HEK293T (cell line): ENCODE measurements around the gene SUCLG2.

Experiments
- CTCF ChIA-PET: fragments of 350-600 bp; formaldehyde crosslinking; extraction: SDS; loops from one replicate; lab custom pipeline; 2021; ENCODE audit warnings: antibody characterized with exemption, inconsistent platforms; lab: Yijun Ruan, JAX
- POLR2A ChIA-PET: fragments of 350-600 bp; formaldehyde crosslinking; extraction: SDS; loops from one replicate; lab custom pipeline; 2020; ENCODE audit warnings: antibody characterized with exemption, inconsistent platforms; lab: Yijun Ruan, JAX
- DNase-seq: peaks from one replicate; pipeline ENCODE4 v3.0.0; 2012; ENCODE audit warnings: mixed read lengths; ENCODE audit errors: extremely low spot score
- ARNT ChIP-seq: fragments of 450-650 bp; IDR thresholded peaks from 2 replicates; pipeline ENCODE4 v1.6.1; 2017; ENCODE audit warnings: mild to moderate bottlenecking
- BHLHE40 ChIP-seq: fragments of 450-650 bp; IDR thresholded peaks from 2 replicates; pipeline ENCODE4 v1.6.1; 2016; ENCODE audit warnings: mild to moderate bottlenecking, moderate library complexity, borderline replicate concordance
- CTBP1 ChIP-seq: fragments of 450-650 bp; IDR thresholded peaks from 2 replicates; pipeline ENCODE4 v1.6.1; 2016; ENCODE audit warnings: borderline replicate concordance
- ELF4 ChIP-seq: fragments of 450-650 bp; IDR thresholded peaks from 2 replicates; pipeline ENCODE4 v1.6.1; 2017; ENCODE audit warnings: antibody characterized with exemption
- FOXA1 ChIP-seq: fragments of 450-650 bp; IDR thresholded peaks from 2 replicates; pipeline ENCODE4 v1.6.1; 2016; ENCODE audit warnings: mild to moderate bottlenecking
- FOXK2 ChIP-seq: fragments of 450-650 bp; IDR thresholded peaks from 2 replicates; pipeline ENCODE4 v1.6.1; 2016; ENCODE audit warnings: mild to moderate bottlenecking
- FOXM1 ChIP-seq: fragments of 450-650 bp; IDR thresholded peaks from 2 replicates; pipeline ENCODE4 v1.6.1; 2017; ENCODE audit warnings: mild to moderate bottlenecking, borderline replicate concordance
- HDGF ChIP-seq: fragments of 450-650 bp; IDR thresholded peaks from 2 replicates; pipeline ENCODE4 v1.6.1; 2017; ENCODE audit warnings: antibody characterized with exemption, borderline replicate concordance
- L3MBTL2 ChIP-seq: fragments of 450-650 bp; conservative IDR thresholded peaks from 2 replicates; pipeline ENCODE4 v1.6.1; 2016; ENCODE audit warnings: mild to moderate bottlenecking
- LEF1 ChIP-seq: fragments of 450-650 bp; IDR thresholded peaks from 2 replicates; pipeline ENCODE4 v1.6.1; 2017; ENCODE audit warnings: mild to moderate bottlenecking, borderline replicate concordance
- NFRKB ChIP-seq: fragments of 450-650 bp; IDR thresholded peaks from 2 replicates; pipeline ENCODE4 v1.6.1; 2016; ENCODE audit warnings: mild to moderate bottlenecking, moderate library complexity
- SP1 ChIP-seq: fragments of 450-650 bp; IDR thresholded peaks from 2 replicates; pipeline ENCODE4 v1.6.1; 2017
- SUZ12 ChIP-seq: fragments of 450-650 bp; IDR thresholded peaks from 2 replicates; pipeline ENCODE4 v1.6.1; 2016; ENCODE audit warnings: mild to moderate bottlenecking
- TARDBP ChIP-seq: fragments of 450-650 bp; IDR thresholded peaks from 2 replicates; pipeline ENCODE4 v1.6.1; 2016
- ZNF384 ChIP-seq: fragments of 450-650 bp; IDR thresholded peaks from 2 replicates; pipeline ENCODE4 v1.6.1; 2016
- TF ChIP-seq, protein P1 (sequence below): fragments of 450-650 bp; IDR thresholded peaks from 2 replicates; pipeline ENCODE4 v1.6.1; 2016

SUCLG2 gene

DNA sequence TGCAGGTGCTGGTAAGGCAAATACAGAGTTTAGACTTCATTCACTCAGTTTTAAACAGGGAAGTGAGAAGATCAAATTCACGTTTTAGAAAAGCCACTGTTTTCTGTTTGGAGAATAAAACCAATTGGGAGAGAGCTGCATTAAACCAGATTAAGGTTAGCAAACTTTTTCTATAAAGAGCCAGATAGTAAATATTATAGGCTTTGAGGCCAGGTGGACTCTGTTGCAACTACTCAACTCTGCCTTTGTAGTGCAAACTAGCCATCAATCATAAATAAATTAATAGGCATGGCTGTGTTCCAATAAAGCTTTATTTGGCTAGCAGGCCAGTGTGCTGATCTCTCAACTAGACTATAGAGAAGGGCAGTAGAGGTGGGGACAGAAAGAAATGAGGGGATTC, 33.5 kb downstream of the SUCLG2 start:
- TF ChIP-seq HDGF, result no peak
- TF ChIP-seq ZNF384, result no peak
- TF ChIP-seq SUZ12, result no peak
- no peak for TF ChIP-seq BHLHE40
- TF ChIP-seq FOXA1, result no peak
- TF ChIP-seq CTBP1, result no peak
- no peak for TF ChIP-seq NFRKB
- no peak for TF ChIP-seq FOXM1
- no peak for TF ChIP-seq L3MBTL2
- TF ChIP-seq, protein P1, sequence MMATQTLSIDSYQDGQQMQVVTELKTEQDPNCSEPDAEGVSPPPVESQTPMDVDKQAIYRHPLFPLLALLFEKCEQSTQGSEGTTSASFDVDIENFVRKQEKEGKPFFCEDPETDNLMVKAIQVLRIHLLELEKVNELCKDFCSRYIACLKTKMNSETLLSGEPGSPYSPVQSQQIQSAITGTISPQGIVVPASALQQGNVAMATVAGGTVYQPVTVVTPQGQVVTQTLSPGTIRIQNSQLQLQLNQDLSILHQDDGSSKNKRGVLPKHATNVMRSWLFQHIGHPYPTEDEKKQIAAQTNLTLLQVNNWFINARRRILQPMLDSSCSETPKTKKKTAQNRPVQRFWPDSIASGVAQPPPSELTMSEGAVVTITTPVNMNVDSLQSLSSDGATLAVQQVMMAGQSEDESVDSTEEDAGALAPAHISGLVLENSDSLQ, result no peak
- TF ChIP-seq LEF1, result no peak
- TF ChIP-seq ARNT, result no peak
- no peak for TF ChIP-seq TARDBP
- no peak for TF ChIP-seq ELF4
- no peak for TF ChIP-seq SP1
- ChIA-PET CTCF (interaction anchor here (0.6 kb wide), 1 partner anchor 236 kb away, joined by 3 read pairs; no protein-coding TSS in a partner anchor), POLR2A (no interaction called here)
- DNase-seq, result no peak

DNA sequence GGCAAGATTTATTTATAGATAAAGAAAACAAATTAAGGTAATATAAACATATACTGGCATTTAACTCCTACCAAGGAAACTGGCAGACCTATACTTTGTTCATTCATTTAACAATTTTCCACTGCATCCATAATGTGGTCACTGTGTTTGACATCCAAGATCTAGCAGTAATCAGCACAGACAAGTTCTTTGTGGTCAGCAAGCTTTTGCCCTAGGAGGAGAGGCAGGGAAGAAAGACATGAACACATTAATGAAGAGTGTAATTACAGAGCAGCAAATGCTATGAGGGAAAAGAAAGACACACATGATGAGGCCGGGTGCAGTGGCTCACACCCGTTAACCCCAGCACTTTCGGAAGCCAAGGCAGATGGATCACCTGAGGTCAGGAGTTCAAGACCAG, 34.4 kb downstream of the SUCLG2 start:
- ChIA-PET CTCF (no interaction called here), POLR2A (no interaction called here)
- TF ChIP-seq NFRKB (no peak), HDGF (no peak), SUZ12 (no peak), LEF1 (no peak), TARDBP (no peak), ELF4 (no peak), FOXM1 (no peak), FOXA1 (no peak), BHLHE40 (no peak), SP1 (no peak), FOXK2 (no peak), CTBP1 (no peak), ZNF384 (no peak), ARNT (no peak), L3MBTL2 (no peak)
- TF ChIP-seq, protein P1, result no peak
- DNase-seq, result no peak

DNA sequence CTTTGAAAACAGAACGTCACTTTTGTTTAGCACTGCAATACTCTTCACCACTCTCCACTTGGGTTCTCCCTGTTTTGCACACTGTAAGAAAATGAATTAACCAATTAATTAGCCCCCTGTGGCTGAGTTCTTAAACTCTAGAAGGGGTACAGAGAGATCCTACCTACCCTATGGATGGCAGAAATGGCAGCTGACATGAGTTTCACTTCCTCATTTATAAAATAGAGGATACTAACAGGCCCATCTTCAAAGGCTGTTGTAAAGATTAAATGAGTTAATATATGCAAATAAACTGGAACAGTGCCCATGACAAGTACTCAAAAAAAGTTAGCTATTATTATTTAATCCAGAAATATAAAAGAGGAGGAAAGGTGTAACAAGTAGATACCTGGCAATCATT, 36.9 kb downstream of the SUCLG2 start:
- no peak for DNase-seq
- CTCF ChIA-PET, result no interaction called here
- no peak for TF ChIP-seq SUZ12
- no peak for TF ChIP-seq CTBP1
- POLR2A ChIA-PET, result no interaction called here

DNA sequence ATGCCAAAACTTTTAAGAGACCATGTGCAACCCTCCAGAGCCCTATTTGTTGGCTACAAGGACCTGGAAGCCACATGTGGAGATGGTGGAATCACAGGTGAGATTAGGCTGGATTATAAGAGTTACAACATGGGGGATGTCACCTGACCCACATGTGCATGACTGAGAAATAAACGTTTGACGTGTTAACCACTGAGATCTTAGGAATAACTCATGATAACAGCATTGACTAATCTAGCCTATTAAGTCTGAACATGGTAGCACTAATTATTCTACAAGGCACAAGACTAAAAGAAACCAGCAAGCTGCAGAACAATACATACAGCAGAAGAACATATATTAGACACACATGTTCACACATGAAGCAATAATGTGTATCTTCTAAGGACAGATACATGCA, 38.4 kb downstream of the SUCLG2 start:
- TF ChIP-seq LEF1 (no peak), FOXM1 (no peak), HDGF (no peak), ARNT (no peak), TARDBP (no peak), FOXK2 (no peak), L3MBTL2 (no peak), SUZ12 (no peak), SP1 (no peak), ZNF384 (no peak), FOXA1 (no peak), NFRKB (no peak), CTBP1 (no peak), ELF4 (no peak), BHLHE40 (no peak)
- TF ChIP-seq, protein P1, result no peak
- CTCF ChIA-PET, result no interaction called here
- POLR2A ChIA-PET, result no interaction called here
- no peak for DNase-seq

DNA sequence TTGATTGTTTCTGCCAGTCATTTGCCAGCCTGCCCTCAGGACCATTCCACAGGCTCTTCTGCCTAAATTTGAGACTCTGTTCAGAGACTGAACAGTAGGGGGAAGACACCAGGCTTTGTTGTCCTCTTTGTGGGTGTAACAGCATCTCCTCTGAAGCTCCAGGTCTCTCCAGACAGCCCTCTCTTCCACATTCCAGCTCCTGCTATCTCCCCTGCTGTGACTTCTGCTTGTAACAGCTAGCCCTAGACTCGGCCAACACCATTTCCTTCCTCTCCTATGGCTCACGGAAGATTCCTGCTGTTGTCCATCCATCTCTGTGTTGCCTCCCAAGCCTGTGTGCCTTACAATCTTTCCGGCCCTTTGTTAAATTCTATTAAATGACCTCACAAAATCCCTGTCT, 40.2 kb downstream of the SUCLG2 start:
- ChIA-PET POLR2A (no interaction called here), CTCF (no interaction called here)
- TF ChIP-seq HDGF, result no peak
- no peak for TF ChIP-seq LEF1
- TF ChIP-seq SUZ12, result no peak
- TF ChIP-seq ZNF384, result no peak
- DNase-seq, result no peak

DNA sequence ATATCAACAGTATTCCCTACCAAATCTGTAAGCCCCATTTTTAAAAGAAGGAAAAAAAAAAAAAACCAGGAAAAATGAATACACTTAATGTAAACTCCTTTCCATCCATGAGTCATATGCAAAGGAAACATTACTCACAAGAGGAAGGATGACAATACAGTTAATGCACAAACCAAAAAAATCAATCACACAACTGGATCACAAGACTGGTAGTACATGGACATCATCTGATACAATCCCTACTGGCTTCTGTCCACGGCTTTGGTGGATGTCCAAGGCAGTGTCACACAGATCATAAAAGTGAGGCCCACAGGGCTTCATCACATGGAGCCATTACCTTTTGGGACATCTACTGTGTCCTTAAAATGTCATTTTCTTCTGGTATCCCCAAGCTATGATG, 44.0 kb downstream of the SUCLG2 start:
- DNase-seq, result no peak
- TF ChIP-seq ZNF384 (no peak), HDGF (no peak), FOXA1 (no peak)
- CTCF ChIA-PET, result no interaction called here
- POLR2A ChIA-PET, result no interaction called here

DNA sequence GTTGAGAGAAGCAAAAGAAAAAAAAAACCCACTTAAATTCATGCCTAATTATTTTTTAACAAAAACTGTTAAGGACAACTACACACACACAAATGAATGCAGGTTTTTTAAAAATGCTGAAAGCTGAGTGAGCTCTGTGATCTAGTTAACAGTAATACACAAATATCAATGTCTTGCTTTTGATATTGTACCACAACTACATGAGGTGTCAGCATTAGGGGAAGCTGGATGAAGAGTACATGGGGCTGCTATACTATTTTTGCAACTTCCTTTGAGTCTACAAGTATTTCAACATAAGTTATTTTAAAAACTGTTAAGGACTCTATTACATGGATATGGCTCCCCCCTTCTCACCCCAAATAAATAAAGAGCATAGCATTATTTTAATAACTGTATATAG, 44.7 kb downstream of the SUCLG2 start:
- TF ChIP-seq, protein P1, result no peak
- no peak for TF ChIP-seq TARDBP
- no peak for TF ChIP-seq LEF1
- TF ChIP-seq SUZ12, result no peak
- no peak for TF ChIP-seq L3MBTL2
- CTCF ChIA-PET, result no interaction called here
- POLR2A ChIA-PET, result no interaction called here
- no peak for DNase-seq
